CMK (cell line): ENCODE measurements around the gene OXTR.

Experiments
- DNase-seq: peaks from one replicate; pipeline ENCODE4 v3.0.0-alpha.2; 2010; ENCODE audit warnings: low read depth

Gene OXTR

DNA sequence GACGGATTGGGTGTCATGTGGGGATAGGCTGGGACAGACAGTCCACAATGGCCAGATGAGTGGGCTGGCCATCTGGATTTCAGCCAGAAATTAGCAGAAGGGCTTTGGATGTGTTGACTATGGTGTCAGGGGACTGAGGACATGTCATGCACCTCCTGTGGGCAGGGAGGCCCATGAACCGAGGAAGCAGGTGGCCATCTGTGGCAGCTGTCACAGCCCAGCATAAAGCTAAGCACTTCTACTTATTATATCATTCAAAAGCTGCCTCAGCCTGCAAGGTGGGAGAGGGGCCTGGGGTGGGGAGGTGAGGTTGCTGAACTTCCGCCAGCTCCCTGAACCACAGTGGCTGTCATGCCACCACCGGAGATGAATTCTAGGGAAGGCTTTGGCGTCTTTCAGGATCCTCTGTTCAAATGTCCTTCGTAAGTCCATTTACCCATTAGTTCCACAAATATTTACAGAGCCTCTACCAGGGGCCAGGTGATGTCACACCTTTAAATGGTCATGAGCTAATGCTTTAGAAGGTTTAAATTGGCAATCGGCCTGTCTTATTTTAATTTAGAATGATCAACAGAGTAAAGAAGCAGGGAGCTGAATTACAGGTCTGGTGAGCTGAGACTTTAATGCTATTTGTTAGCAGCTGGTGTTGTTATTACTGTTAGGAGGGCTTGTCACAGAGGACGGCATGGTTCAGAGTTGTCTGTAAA lies 59.5 kb downstream of the OXTR start:
- DNase-seq, result no peak

DNA sequence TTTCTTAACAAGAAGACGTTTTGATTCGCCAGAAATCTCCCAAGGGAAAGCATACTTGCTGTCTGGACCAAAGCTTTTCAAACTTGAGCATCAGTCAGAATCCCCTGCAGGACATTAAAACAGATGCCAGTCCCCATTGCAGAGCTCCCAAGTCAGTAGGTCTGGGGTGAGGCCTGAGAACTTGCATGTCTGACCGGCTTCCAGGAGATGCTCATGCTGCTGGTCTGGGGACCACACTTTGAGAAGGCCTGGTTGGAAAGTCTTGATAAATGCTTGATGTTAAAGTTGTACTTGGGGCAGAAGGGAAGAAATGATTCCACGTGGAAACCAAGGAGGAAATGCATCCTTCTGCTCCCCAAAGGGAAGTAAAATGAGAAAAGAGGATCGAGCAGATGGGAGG lies 60.1 kb downstream of the OXTR start:
- no peak for DNase-seq

DNA sequence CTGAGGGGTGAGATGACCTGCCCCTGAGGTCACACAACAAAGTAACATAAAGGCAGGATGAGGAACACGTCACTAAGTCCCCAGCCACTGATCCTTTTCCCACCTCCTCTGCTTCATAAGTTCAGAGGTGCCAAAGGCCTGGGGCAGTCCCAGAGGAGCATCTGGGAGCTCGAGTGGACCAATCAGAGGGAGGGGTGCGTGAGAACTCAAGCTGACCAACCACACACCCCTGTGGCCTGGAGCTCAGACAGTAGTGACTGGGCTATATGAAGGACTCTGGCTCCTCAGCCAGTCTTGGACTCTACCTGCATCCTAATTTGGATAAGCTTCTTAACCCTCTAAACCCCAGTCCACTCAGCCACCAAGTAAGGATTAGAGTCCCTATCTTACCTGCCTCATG lies 63.8 kb downstream of the OXTR start:
- DNase-seq, result no peak

DNA sequence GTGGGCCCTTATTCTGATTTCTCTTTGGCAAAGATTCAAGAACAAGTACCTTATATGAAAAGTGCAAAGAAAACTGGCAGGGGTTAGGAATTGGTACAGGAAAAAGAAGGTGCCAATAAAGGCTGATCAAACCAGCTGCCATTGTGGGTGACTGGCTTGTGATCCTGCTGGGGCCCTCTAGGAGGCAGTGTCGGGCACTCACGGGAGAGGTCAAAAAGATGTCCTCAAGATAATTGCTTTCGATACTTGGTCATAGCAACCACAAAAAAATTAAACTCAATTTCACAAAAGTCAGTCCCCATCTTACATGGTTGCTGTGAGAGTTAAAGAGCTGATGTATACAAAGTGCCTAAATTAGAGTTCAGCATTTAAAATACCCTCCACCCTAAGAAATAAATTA lies 66.9 kb downstream of the OXTR start:
- DNase-seq, result no peak
